Stimulated activated CD8-positive, alpha-beta memory T cell treated with anti-CD3 and anti-CD28 coated beads, Interleukin-12 subunit alpha, Interleukin-12 subunit beta, amount 100 ng/mL, for 4 hours (primary cell): ENCODE results near the gene MAST4.
A peak's percentile ranks its signal among the peaks of the same experiment; 100 is the strongest.

ENCODE experiments used
- DNase-seq: peaks from one replicate; pipeline ENCODE4 v3.0.0-alpha.2; 2020; ENCODE audit warnings: low read depth

MAST4 gene

DNA sequence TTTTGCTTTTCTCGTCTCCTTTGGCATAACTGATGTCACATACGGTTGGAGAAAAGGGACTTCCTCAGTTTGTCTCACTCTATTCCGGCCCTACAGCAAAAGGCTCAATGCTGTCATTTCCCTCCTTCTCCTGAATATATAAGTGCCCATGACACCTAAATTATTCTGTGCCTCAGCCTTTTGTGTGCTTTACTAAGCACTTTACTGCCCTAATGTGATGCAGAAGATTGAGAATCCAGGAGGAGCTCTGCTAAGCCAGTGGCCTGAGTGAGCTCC lies 592.8 kb downstream of the MAST4 start:
- DNase-seq = no peak

DNA sequence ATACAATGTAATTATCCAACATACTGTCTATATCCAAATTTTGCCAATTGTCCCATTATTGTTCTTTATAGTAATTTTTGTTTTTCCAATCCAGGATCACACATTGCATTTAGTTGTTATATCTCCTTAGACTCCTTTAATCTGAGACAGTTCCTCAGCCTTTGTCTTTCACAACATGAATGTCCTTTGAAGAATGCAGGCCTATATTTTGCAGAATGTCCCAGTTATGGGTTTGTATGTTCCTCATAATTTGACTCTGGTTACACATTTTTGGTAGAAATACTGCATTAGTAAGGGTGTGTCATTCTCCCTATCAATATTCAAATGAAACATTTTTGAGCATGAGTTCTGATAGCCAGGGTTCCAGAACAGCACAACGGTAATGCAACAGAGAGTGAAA lies 593.7 kb downstream of the MAST4 start:
- no peak for DNase-seq

DNA sequence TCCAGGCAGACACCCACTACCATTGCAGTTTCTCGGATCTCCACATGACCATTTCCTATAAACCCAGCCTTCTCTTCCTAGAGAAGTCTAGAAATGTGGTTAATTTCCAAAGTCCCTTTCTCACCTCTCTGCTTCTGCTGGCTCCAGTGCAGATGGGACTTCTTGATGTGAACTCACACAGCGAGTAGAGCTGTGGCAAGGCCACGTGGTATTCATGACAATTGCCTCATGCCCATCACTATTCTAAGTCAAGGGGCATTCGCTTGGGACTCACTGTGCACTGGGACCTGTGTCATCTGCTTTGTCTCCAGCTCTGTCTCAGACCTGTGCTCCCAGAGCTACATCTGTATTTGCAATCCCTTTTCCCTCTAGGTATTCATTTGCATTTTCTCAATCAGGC lies 594.2 kb downstream of the MAST4 start:
- DNase-seq = no peak

DNA sequence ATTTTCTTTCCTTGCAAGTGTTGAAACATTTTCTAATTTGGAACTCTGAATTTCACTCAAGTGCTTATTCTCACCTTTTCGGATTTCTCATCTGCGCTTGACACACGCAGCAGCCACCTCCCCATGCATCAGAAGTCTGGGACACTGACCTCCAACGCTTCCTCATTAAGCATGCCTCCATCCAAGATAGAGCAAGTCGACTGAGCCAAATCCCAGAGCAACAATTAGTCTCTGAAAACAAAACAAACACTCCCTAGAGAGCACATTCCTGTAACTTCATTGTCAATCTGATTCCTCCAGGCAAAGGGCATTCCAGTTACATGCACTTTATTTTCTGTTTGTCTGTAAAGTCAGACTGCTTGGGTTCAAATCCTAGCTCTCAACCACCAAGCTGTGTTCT lies 594.7 kb downstream of the MAST4 start:
- no peak for DNase-seq

DNA sequence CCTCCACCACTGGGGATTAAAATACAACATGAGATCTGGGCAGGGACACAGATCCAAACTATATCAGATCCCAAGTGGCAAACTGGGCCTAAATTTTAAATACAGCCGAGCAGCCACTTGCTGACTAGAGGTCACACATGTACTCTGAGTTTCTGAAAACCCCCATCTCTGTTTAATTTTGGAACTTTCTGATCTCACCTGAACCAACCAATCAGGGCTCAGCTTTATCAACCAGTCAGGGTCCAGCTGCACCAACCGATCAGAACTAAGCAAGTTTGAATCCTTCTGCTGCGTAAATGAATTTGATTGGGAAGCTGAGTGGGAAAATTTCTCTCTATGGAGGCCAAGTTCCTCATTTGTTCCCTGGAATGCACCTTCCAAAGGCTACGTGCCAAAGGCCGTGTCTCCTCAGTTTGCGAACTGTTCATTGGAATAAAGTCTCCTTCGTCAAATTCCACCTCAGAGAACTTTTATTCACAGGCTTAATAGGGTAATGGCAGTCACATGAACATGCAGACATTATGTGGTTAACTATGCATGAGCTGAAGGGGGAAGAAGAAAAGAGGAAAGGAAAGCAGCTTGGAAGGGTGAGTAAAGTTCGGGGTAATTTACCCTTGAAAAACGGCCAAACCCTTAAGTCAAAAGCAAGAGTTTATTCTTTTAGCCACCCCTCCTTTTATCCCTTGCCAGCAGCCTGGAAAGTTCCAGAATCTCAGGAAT lies 596.7 kb downstream of the MAST4 start:
- DNase-seq = no peak

DNA sequence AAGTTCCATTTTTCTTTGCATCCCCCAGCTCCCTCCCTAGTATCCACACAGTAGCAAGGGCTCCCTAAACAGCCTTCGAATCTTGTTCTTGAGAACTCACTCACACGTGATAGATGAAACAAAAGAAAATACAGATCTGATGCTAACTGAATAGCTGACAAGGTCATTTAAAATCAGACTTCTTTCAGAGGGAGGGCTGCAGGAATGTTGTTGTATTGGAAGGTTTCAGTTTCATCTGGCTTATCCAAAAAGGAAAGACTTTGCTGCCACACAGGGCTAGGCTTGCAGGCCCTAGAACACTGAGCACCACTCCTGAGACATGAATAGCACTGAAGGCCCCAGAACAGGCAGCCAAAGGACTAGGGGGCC lies 597.2 kb downstream of the MAST4 start:
- DNase-seq = no peak

DNA sequence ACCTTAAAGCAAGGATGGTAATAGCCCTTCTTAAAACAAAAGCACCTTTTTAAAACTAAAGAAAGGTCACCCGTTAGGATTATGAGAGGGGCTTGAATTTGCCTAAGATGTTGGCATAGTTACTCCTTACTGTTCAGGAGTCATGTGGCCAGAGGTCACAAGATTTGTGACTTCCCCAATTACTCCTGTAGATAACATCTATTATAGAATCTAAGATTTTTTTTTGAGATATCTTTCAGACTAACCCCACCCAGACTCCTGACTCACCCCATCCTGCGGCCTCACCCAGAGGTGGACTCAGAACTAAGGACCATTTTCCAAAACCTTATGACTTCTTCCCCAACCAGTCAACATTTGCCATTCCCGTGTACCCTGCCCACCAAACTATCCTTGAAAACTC lies 598.0 kb downstream of the MAST4 start:
- no peak for DNase-seq

DNA sequence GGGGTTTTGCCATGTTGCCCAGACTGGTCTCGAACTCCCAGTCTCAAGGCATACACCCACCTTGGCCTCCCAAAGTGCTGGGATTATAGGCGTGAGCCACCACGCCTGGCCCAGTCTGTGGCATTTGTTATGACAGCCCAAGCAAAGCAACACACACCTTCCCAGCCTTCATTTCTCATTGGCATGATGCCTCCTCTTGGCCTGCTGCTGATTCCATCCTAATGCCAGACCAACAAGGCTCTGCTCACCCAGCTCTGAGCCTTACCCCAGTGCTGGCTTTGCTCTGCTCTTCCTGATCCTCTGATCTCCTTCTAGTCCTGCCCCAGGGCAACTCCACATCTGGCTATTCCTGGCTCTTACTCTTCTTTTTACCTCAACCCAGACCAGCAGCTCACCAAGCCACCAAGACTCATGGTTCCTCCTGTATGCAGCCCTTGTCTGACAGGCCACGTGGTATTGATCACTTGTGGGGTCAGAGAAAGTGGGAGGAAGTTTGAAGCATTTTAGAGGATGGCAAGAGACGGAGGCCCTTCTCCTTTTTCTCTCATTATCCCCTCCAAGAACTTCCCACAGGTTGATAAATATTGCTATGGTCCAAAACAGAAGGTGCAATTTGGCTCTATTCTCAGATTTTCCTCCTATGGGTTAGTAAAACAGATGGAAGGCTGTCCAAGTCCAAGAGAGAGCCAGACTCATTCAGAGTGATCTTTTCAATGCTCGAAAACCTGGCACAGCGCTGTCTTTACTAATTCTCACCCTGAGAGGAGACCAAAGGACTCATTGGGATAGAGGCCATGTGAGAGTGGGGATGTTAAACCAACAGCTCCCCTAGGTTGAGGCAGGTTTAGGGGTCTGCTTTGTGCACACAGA lies 599.4 kb downstream of the MAST4 start:
- DNase-seq = no peak

DNA sequence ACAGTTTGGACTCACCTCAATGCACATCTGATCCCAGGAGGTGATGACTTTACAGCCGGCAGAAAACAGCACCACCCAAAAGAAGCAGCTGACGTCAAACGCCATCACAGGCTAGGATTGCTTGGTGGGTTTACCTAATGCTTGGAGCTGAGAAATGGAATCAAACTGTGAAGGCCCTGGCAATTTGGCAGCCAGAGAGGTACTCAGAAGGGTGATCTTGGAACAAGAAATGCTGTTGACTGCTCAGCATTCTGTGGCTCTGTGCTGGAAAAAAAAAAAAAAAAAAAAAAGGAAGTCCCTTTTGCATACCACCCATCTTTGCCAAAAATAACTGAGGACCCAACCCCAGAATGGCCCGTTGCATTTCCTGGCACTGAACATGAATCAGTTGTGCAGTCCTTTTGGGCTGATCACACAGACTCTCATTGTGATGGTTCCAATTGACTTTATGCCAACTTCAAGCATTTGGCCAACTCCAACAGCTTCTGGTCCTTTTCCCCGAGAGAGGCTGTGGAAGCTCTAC lies 600.4 kb downstream of the MAST4 start, which contains the start of gene CD180:
Gene CD180 (minus strand): TSS at position 263 of the 523 bp plus-strand sequence. CDS start 158 bp downstream, at position 105.
- DNase-seq = no peak

DNA sequence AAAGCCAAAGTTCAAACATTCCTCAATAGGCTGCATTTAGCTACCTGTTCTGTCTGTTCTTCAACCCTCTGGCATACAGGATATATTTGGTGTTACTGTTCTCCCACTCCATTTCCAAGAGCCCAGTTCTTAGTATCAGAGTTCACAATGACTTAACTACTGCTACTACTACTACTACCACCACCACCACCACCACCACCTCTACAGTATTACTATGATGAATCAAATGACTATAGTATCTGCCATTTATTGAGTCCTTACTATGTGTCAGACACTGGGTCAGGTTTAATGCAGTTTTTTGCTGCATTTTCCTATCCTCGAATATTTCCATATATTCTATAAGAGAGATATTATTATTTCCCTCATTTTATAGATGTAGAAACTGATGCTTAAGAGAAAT lies 601.3 kb downstream of the MAST4 start:
- DNase-seq = no peak

DNA sequence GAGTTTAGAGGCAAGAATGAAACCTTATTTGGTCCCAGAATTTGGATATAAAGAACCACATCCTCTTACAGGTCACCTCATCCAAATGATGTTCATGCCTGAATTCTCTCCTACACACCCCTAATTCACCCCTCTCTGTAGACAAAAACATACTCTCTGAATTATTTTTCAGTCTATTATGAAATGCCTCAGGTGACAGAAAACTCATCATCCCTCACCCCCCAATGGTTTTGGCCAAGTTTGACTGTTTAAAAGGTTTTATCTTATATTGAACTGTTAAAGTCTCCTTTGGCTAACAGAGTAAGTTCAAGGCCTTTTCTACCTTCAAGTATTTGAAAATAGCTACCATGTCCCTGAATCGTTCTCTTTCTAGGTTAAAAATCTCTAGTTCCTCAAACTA lies 602.7 kb downstream of the MAST4 start:
- no peak for DNase-seq

DNA sequence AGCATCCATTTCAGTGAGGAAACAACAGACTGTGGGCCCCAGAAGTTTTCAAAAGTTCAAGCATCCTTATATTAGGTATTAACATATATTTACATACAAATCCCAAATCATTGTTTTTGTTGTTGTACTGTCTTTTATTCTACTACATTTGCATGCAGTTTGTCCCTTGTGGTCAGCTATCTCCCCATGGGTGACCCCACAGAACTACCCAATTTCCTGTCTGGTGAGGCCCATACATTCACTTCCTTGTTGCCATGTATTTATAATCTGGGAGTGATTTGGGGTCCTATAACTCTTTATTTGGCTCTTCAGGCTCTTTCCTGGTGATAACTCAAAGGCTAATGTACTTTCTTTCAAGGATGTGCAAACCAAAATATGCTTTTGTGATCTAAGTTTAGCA lies 603.7 kb downstream of the MAST4 start:
- DNase-seq = no peak

DNA sequence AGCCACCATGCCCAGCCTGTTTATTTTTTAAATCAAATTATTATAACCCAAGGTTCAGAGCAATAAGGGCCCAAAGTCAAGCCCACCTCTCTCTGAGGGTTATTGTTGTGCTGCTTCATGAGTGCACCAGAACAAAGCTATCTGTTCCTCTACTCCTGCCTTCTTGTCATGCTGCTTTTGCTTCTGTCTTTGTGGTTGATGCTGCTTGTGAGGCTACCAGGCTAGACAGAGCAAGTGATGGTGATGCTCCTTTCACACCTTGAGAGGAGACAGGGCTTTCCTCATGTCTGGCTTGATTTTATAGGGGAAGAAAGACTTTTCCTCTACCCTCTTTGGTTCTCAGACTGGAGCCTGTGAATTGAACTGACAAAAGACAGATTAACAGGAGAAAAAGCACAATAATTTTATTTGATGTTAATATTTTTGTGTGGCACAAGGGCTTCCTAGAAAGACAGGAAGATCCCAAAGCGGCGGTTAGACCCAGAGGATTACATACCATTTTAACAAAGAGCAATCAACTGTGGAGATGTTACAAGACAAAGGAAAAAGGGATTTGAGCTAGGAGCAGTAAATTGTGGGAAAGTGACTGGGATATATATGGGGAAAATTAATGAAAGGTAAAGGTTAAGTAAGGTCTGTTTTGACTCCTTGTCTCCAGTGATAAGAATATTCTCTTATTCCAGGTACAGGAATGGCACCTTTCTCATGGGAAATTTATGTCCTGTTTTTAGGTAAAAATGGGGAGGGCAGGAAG lies 604.8 kb downstream of the MAST4 start:
- DNase-seq = no peak

DNA sequence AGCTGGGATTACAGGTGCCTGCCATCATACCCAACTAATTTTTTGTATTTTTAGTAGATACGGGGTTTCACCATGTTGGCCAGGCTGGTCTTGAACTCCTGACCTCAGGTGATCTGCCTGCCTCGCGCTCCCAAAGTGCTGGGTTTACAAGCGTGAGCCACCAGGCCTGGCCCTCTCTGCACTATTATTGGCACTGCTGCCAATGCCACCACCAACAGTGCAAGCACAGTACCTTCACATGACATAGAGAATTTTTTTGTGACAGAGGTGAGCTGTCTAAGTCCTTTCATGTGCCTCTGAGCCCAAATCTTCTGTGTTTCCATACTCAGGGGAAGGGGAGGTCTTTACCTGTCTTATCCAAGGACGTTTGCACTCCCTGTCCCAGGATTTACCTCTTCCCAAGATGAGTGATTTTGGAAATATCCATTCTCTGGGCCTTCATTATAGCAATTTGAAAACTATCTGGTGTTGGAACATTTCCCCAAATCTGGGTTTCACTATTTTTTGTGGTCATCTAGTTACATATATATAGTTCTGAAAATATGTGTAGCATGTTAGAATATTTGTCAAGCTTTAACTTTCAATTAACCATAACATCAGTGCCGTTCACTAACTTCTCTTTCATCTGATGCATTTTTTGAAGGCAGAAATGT lies 605.8 kb downstream of the MAST4 start:
- DNase-seq = no peak

DNA sequence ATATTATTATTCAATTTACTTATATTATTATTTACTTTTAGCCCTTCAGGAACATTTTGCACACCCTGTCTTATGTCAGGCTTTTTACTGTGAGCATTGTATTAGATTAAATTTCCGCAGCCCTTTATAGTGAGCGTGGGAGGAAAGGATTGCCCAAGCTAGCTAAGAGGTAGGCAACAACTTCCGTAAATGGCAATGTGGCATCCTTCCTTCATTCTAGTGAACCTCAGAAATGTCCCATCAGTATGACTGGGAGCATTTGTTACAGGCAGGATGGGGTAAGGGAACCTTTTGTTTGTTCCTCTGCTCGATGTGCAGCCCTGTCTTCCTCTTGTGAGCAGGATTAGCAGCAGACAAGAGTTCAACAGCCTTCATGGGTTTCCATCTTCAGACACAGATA lies 606.6 kb downstream of the MAST4 start:
- no peak for DNase-seq

DNA sequence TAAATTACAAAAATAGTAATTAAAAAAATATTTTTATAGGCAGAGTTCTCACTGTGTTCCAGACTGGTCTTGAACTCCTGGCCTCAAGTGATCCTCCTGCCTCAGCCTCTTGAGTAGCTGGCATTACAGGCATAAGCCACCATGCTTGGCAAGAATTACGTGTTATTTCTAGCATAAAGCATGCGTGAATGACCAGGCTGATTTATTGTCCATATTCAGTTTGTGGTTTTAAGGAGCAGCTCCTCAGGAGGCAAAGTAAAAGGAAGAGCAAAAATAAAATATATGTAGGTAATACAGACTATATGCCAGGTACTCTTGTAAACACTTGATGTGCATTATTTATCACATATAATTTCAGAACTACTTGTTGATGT lies 607.5 kb downstream of the MAST4 start:
- DNase-seq = no peak

DNA sequence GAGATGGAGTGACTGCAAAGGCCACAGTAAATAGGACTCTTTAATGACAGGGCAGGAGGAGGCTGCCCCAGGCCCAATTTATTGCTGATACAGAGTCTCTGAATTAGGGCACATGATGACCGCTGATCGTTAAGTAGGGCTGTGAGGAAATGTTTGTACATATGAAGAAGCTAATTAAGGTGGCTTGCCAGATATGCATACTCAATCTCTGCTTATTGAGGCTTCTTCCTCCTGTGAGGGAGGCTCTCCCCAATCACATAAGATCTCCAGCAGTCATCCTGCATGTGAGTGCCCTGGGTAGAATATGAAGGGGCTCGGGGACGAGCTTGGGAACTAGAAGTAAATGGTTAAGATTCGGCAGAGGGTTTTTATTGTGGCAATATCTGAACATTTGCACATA lies 608.6 kb downstream of the MAST4 start:
- DNase-seq = no peak

DNA sequence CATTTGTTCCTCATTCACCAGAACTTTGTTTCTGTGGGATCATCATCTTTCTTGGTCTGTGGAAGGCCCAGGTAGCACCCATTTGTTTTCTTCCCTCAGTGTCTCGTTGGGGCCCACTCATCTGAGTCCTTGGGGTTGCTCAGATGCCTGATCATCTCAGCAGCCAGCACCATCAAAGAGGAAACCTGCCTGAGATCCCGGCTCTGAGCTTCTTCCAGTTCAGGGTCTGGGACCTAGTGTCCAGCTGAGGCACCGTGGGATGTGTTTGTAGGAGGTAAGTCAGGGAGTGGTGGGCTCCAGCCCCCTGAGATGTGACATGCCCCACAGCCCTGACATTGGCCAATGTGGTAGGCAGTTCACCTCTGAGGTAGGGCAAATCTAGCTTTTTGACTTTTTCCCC lies 609.8 kb downstream of the MAST4 start:
- DNase-seq = no peak

DNA sequence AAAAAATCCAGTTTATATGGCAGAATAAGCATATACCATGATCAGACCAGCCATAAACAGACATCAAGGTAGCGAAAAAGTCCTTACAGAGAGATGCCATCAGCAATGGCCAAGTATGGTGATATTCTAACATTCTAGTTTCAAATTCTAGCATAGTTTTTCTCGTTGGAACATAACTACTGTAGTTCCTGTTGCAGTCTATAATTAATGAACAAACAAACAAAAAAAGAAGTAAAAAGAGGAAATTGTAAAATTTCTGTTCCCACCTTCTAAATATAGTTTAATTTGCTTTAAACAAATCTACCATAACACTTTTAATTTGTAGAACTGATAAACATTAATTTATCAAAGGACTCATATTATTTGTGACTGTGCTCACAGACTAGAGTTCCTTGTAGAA lies 610.3 kb downstream of the MAST4 start:
- DNase-seq = no peak

DNA sequence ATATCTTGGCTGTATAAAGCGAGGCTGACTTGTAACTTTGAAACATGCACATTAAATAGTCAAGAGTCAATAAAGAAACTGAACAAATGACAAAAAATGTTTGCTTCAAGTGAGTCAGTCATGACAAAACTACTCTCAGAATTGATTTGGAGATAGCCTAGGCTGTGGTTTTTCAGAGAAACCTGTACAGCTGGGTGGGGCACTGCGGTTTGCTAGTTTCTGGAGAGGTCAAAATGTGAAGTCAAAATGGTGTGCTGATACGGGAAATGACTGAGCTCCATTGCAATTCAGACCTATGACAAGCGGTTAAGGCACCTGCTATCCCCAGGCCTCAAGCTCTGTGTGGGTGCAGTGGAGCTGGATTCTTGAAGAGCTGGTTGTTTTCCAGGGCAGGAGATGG lies 610.7 kb downstream of the MAST4 start:
- peak; percentile 40 for DNase-seq

DNA sequence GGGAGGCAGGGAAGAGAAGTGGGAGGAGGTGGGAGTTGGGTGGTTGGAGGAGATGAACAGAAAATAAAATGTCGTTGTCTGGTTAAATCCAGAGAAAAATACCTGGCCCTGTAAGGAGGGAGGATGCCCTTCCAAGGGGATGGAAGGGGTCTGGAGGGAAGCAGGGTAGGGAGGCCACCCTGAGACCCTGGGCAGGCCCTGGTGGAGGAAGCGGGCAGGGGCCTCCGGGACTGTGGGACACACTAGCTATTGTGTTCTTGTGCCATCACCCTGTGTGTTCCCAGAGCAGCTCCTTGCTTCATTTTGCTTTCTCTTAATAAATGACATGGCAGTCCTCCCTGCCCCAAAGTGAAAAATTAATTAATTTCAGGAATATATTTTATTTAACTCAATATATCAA lies 612.2 kb downstream of the MAST4 start:
- DNase-seq = no peak

DNA sequence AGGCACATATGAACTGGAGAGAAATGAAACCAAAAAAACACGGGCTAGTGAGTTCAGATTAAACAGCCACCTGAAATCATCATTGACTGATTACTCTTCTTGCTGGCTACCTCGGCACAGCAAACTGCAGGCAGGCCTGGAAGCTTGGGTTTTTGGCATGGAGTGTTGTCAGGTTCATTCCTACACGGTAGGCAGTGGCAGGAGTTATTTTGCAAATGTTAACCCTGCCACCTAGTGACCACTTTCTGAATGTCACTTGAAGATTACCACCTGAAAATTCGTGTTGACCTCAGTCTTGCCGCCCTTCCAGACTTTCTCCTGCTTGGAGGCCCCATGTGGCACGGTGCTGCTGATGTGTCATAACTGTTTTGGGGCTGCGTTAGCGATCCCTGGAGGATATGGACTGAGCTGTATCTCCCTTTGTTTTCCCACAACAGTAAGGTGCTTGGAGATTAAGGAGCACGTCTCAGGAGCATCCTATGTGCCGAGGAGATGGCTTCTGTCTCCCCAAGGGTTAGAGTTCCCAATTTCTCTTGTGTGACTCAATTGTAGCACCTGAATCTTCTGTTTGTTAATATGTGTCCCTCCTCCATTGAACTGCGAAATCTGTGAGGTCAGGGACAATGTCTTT lies 613.1 kb downstream of the MAST4 start:
- DNase-seq = no peak
